Fibroblast of lung (primary cell): ENCODE results near the gene PVR. TPM values are rescaled to one million over a fixed set of nuclear protein-coding genes. Genes with fewer than 3 reads are reported as not detected.
A peak's percentile ranks its signal among the peaks of the same experiment; 100 is the strongest.

Experiments used
- DNase-seq, 2 donors: peaks; one replicate each; pipeline versions ENCODE4 v3.0.0 to v3.0.0-alpha.2; 2010; ENCODE audit warnings: low read depth in 2 of 2
- H2AFZ ChIP-seq: 2 replicates; pipeline ENCODE4 v1.5.1; 2012; ENCODE audit warnings: low read length, control low read depth, inconsistent platforms
- H3K27ac ChIP-seq: 2 replicates; pipeline ENCODE4 v1.5.1; 2011; ENCODE audit warnings: low read length, control low read depth; ENCODE audit not compliant: insufficient read depth
- H3K27me3 ChIP-seq: 2 replicates; pipeline ENCODE4 v1.5.1; 2011; ENCODE audit warnings: mild to moderate bottlenecking, low read length; ENCODE audit not compliant: control insufficient read depth, insufficient read depth
- H3K36me3 ChIP-seq: 2 replicates; pipeline ENCODE4 v1.5.1; 2011; ENCODE audit warnings: low read length; ENCODE audit not compliant: control insufficient read depth, insufficient read depth
- H3K4me1 ChIP-seq: 2 replicates; pipeline ENCODE4 v1.5.1; 2011; ENCODE audit warnings: low read length; ENCODE audit not compliant: control insufficient read depth, insufficient read depth; ENCODE audit errors: extremely low read depth
- H3K4me2 ChIP-seq: 2 replicates; pipeline ENCODE4 v1.5.1; 2011; ENCODE audit warnings: low read length, control low read depth; ENCODE audit not compliant: insufficient read depth; ENCODE audit errors: extremely low read depth
- H3K4me3 ChIP-seq, 4 experiments: fragments of 200-600 bp in 1 of 4; sonication (generic) in 1 of 4; replicated peaks in 1 of 4; 2 replicates each; pipeline ENCODE4 v1.5.1; 2011 to 2016; ENCODE audit warnings: low read length in 4 of 4, low read depth in 3 of 4, mild to moderate bottlenecking in 3 of 4, control low read depth in 2 of 4, inconsistent platforms in 1 of 4, mixed read lengths in 1 of 4; ENCODE audit not compliant: insufficient read depth in 1 of 4; ENCODE audit errors: control extremely low read depth in 1 of 4
- H3K79me2 ChIP-seq: 2 replicates; pipeline ENCODE4 v1.5.1; 2012; ENCODE audit warnings: mild to moderate bottlenecking, low read length, inconsistent platforms; ENCODE audit not compliant: control insufficient read depth, insufficient read depth
- H3K9ac ChIP-seq: 2 replicates; pipeline ENCODE4 v1.5.1; 2011; ENCODE audit warnings: mild to moderate bottlenecking, low read length, control low read depth; ENCODE audit not compliant: insufficient read depth
- H3K9me3 ChIP-seq: 2 replicates; pipeline ENCODE4 v1.5.1; 2012; ENCODE audit warnings: low read depth, low read length; ENCODE audit not compliant: control insufficient read depth, insufficient read depth
- H4K20me1 ChIP-seq: 2 replicates; pipeline ENCODE4 v1.5.1; 2011; ENCODE audit warnings: low read length; ENCODE audit not compliant: control insufficient read depth, insufficient read depth; ENCODE audit errors: extremely low read depth
- CTCF ChIP-seq, 2 donors: IDR thresholded peaks in 1 of 2; conservative IDR thresholded peaks in 1 of 2; 1 replicate in 1 of 2; 2 replicates in 1 of 2; pipeline ENCODE4 v1.5.1; 2011 to 2012; ENCODE audit warnings: low read length in 2 of 2, control low read depth in 1 of 2, inconsistent platforms in 1 of 2, low read depth in 1 of 2, mild to moderate bottlenecking in 1 of 2
- EZH2 ChIP-seq: IDR thresholded peaks from 2 replicates; pipeline ENCODE4 v1.5.1; 2012; ENCODE audit warnings: low read length, control low read depth, mild to moderate bottlenecking; ENCODE audit errors: missing control alignments
- polyA plus RNA-seq, 2 donors: library from polyadenylated mRNA; depleted of rRNA in 1 of 2; stranded (reverse) in 1 of 2; unstranded in 1 of 2; fragments of >200 nt; gene quantifications; 2 replicates each; pipeline ENCODE4 v1.2.1, GENCODE V29; 2011 to 2012; ENCODE audit warnings: missing spikeins in 1 of 2
- total RNA-seq: library from RNA; depleted of rRNA; stranded (reverse); fragments of >200 nt; gene quantifications from 2 replicates; pipeline ENCODE4 v1.2.1, GENCODE V29; 2014

Gene PVR
- total and polyA plus RNA-seq, 2 donors (not counting 1 experiment from before 2014, with no cell fraction given): 229 to 230 TPM

GRCh38 chr19:44602081-44602480 is 41.6 kb upstream of the PVR start:
- TF ChIP-seq EZH2: no peak
- H3K4me1 ChIP-seq: peaks cover 21% of the 10 kb centered on the region
- H3K79me2 ChIP-seq: no peaks in the 10 kb centered on the region
- no peak for DNase-seq
- no peak overlapping the region for H3K4me3 ChIP-seq
- no peaks in the 10 kb centered on the region for H3K9me3 ChIP-seq
- H3K9ac ChIP-seq: no peak overlapping the region
- H3K4me2 ChIP-seq: no peak overlapping the region
- no peaks in the 10 kb centered on the region for H3K36me3 ChIP-seq
- H3K27ac ChIP-seq: no peak overlapping the region
- no peak overlapping the region for H2AFZ ChIP-seq
- no peaks in the 10 kb centered on the region for H3K27me3 ChIP-seq
- no peaks in the 10 kb centered on the region for H4K20me1 ChIP-seq

- no peak overlapping the region for H2AFZ ChIP-seq
- H3K27ac ChIP-seq: peak overlapping the region; percentile 89
- H3K4me2 ChIP-seq: peak overlapping the region; percentile 48
- peak; percentile 92 to 95 for DNase-seq
- no peaks in the 10 kb centered on the region for H3K79me2 ChIP-seq
- no peaks in the 10 kb centered on the region for H4K20me1 ChIP-seq
- TF ChIP-seq EZH2 (no peak), CTCF (conservative IDR thresholded peaks at IDR 0.05 in 1 of 2, IDR thresholded peaks at IDR 0.05 in 1 of 2; ENCODE audit: low read depth in 1 of 2, low read length in 2 of 2) (no peak)
- peaks cover 24% of the 10 kb centered on the region for H3K4me1 ChIP-seq
- no peaks in the 10 kb centered on the region for H3K27me3 ChIP-seq
- no peaks in the 10 kb centered on the region for H3K9me3 ChIP-seq
- H3K36me3 ChIP-seq: no peaks in the 10 kb centered on the region
- H3K4me3 ChIP-seq: no peak overlapping the region
- no peak overlapping the region for H3K9ac ChIP-seq
Observed at GRCh38 chr19:44603201-44603945, 40.3 kb upstream of the PVR start.

DNA sequence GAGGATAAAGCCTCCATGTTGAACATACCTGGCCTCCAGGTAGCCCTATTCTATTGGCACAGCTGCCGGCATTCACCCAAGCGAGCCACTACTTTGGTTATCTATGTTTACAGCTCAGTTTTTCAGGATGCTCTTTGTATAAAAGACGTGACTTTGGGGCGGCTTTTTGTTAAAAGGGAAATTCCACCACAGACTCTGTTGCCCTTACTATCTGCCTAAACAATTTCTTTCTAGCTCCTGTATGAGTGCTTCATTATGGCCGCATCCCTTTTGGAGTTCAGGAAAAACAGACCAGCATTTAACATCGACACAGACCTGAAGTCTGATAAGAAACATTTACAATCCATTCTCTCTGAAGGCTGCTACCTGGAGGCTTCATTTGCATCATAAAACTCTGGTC is 39.5 kb upstream of the PVR start:
- Histone ChIP-seq H3K27me3 (no peaks in the 10 kb centered on the region), H3K4me2 (no peak overlapping the region), H2AFZ (no peak overlapping the region), H3K9ac (no peak overlapping the region), H3K27ac (peak overlapping the region; percentile 89), H3K9me3 (no peaks in the 10 kb centered on the region), H3K4me3 (no peak overlapping the region), H3K36me3 (no peaks in the 10 kb centered on the region), H3K4me1 (peaks cover 30% of the 10 kb centered on the region), H4K20me1 (no peaks in the 10 kb centered on the region), H3K79me2 (no peaks in the 10 kb centered on the region)
- no peak for DNase-seq
- no peak for TF ChIP-seq CTCF (conservative IDR thresholded peaks at IDR 0.05 in 1 of 2, IDR thresholded peaks at IDR 0.05 in 1 of 2; ENCODE audit: low read depth in 1 of 2, low read length in 2 of 2)
- no peak for TF ChIP-seq EZH2
